OCI-LY1 (cell line): Measurements from ENCODE around the gene MACF1.

Source experiments
- EZH2 ChIP-seq: fragments of 200-600 bp; sonication (generic), shearing (Covaris generic); IDR thresholded peaks from 2 replicates; pipeline ENCODE4 v1.8.0; 2017; ENCODE audit warnings: borderline replicate concordance, mixed run types, mild to moderate bottlenecking, antibody characterized with exemption, low read length, moderate library complexity, mixed read lengths
- TF ChIP-seq, protein P1 (sequence below): fragments of 200-600 bp; sonication (generic), shearing (Covaris generic); IDR thresholded peaks from 2 replicates; pipeline ENCODE4 v1.5.1; 2017; ENCODE audit warnings: mild to moderate bottlenecking, antibody characterized with exemption, low read length, moderate library complexity, mixed read lengths

DNA sequence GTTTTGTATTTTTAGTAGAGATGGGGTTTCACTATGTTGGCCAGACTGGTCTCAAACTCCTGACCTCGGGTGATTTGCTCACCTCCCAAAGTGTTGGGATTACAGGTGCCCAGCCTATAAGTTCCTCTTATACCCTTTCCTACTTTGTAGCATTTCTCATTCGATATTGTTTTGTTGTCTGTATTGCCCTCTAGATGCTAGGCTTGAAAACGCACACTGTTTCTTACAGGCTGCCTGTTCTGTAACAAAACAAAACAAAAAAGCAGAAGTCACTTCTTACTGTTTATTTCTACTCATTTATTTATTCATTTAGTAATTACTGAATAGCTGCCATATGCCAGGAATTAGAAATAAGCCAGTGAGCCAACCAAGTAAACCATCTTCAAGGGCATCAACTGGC lies 150.1 kb downstream of the MACF1 start:
- TF ChIP-seq, protein P1, sequence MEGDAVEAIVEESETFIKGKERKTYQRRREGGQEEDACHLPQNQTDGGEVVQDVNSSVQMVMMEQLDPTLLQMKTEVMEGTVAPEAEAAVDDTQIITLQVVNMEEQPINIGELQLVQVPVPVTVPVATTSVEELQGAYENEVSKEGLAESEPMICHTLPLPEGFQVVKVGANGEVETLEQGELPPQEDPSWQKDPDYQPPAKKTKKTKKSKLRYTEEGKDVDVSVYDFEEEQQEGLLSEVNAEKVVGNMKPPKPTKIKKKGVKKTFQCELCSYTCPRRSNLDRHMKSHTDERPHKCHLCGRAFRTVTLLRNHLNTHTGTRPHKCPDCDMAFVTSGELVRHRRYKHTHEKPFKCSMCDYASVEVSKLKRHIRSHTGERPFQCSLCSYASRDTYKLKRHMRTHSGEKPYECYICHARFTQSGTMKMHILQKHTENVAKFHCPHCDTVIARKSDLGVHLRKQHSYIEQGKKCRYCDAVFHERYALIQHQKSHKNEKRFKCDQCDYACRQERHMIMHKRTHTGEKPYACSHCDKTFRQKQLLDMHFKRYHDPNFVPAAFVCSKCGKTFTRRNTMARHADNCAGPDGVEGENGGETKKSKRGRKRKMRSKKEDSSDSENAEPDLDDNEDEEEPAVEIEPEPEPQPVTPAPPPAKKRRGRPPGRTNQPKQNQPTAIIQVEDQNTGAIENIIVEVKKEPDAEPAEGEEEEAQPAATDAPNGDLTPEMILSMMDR: peak; percentile 11; the same call in 1 of the 2 replicates
- no peak for TF ChIP-seq EZH2
